D341Med (cell line): ENCODE results near the gene TBX4.

Experiments used
- DNase-seq: peaks from one replicate; pipeline ENCODE4 v3.0.0; 2012; ENCODE audit warnings: low spot score

The TBX4 gene

GRCh38 chr17:61452301-61453290 lies at the start of gene TBX4:
Gene TBX4, plus strand, starts transcription at chr17:61452422. Its CDS starts 4,069 bp downstream, at chr17:61456491.
- peak; percentile 40 for DNase-seq

- peak; percentile 85 for DNase-seq
Measured at GRCh38 chr17:61402978-61403800, 49.0 kb upstream of the TBX4 start.

GRCh38 chr17:61403801-61404662 lies 48.2 kb upstream of the TBX4 start:
- no peak for DNase-seq

- no peak for DNase-seq
Measured at GRCh38 chr17:61404663-61404912, 47.6 kb upstream of the TBX4 start.

- no peak for DNase-seq
Measured at GRCh38 chr17:61404913-61405685, 47.1 kb upstream of the TBX4 start.

- no peak for DNase-seq
Measured at GRCh38 chr17:61405686-61406536, 46.3 kb upstream of the TBX4 start.

- DNase-seq, result no peak
Measured at GRCh38 chr17:61406537-61406845, 45.7 kb upstream of the TBX4 start.

GRCh38 chr17:61406971-61407911 lies 45.0 kb upstream of the TBX4 start:
- no peak for DNase-seq

GRCh38 chr17:61408151-61409041 lies 43.8 kb upstream of the TBX4 start:
- DNase-seq, result peak; percentile 42

- peak; percentile 92 for DNase-seq
Measured at GRCh38 chr17:61409301-61410112, 42.7 kb upstream of the TBX4 start.

GRCh38 chr17:61410141-61411010 lies 41.8 kb upstream of the TBX4 start:
- DNase-seq, result peak; percentile 42

- peak; percentile 95 for DNase-seq
Measured at GRCh38 chr17:61411011-61411260, 41.3 kb upstream of the TBX4 start.

- DNase-seq, result peak; percentile 79
Measured at GRCh38 chr17:61411261-61412142, 40.7 kb upstream of the TBX4 start.

GRCh38 chr17:61412143-61412859 lies 39.9 kb upstream of the TBX4 start:
- DNase-seq, result peak; percentile 98
